Brain microvascular endothelial cell (primary cell): ENCODE data around the gene TMEM178A.

Source experiments
- DNase-seq: peaks from one replicate; pipeline ENCODE4 v3.0.0-alpha.2; 2020
- H3K27ac ChIP-seq: fragments of 250-450 bp; sonication (Bioruptor Pico); 2 replicates; pipeline ENCODE4 v1.5.1; 2020; ENCODE audit warnings: mild to moderate bottlenecking, moderate library complexity
- H3K27me3 ChIP-seq: fragments of 250-450 bp; sonication (Bioruptor Pico); replicated peaks from 2 replicates; pipeline ENCODE4 v1.5.1; 2020; ENCODE audit warnings: mild to moderate bottlenecking
- H3K36me3 ChIP-seq: fragments of 250-450 bp; sonication (Bioruptor Pico); replicated peaks from 2 replicates; pipeline ENCODE4 v1.5.1; 2020; ENCODE audit warnings: mild to moderate bottlenecking
- H3K4me3 ChIP-seq: 2 replicates; pipeline ENCODE4 v1.5.1; 2011; ENCODE audit warnings: low read depth, mild to moderate bottlenecking, control low read depth, low read length, moderate library complexity
- in situ Hi-C: cut with HindIII; loops from 2 replicates; pipeline ENCODE4 v1.10.0; 2017; ENCODE audit warnings: low sequenced_read_pairs, low pct_ligation_motif_present
- TF ChIP-seq, protein P1 (sequence below): IDR thresholded peaks from 2 replicates; pipeline ENCODE4 v1.5.1; 2011; ENCODE audit warnings: low read depth, mild to moderate bottlenecking, moderate library complexity, low read length, control low read depth, inconsistent platforms; ENCODE audit errors: missing control alignments

Gene TMEM178A

DNA sequence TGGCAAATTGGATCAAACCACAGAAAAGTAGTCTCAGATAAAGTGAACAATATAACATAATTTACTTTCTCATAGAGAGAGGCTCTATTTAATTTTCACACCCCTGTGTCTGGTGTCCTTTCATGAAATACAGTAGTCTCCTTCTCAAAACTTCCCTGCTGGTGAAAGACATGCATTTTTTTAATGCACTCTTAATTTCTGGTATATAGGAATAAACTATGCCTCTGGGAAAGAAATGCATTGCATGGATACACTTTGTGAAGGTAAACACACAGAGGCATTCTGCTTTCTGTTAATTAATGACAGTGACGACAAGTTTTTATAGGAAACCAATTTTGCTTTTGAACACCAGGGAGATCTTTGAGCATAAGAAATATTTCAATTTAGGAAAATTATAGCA is 24.1 kb upstream of the TMEM178A start:
- in situ Hi-C loops, result no loop called here
- DNase-seq, result no peak
- Histone ChIP-seq H3K4me3 (no peak overlapping the region), H3K27me3 (no peaks in the 10 kb centered on the region), H3K36me3 (no peaks in the 10 kb centered on the region), H3K27ac (no peak overlapping the region)
- TF ChIP-seq, protein P1, sequence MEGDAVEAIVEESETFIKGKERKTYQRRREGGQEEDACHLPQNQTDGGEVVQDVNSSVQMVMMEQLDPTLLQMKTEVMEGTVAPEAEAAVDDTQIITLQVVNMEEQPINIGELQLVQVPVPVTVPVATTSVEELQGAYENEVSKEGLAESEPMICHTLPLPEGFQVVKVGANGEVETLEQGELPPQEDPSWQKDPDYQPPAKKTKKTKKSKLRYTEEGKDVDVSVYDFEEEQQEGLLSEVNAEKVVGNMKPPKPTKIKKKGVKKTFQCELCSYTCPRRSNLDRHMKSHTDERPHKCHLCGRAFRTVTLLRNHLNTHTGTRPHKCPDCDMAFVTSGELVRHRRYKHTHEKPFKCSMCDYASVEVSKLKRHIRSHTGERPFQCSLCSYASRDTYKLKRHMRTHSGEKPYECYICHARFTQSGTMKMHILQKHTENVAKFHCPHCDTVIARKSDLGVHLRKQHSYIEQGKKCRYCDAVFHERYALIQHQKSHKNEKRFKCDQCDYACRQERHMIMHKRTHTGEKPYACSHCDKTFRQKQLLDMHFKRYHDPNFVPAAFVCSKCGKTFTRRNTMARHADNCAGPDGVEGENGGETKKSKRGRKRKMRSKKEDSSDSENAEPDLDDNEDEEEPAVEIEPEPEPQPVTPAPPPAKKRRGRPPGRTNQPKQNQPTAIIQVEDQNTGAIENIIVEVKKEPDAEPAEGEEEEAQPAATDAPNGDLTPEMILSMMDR, result no peak

DNA sequence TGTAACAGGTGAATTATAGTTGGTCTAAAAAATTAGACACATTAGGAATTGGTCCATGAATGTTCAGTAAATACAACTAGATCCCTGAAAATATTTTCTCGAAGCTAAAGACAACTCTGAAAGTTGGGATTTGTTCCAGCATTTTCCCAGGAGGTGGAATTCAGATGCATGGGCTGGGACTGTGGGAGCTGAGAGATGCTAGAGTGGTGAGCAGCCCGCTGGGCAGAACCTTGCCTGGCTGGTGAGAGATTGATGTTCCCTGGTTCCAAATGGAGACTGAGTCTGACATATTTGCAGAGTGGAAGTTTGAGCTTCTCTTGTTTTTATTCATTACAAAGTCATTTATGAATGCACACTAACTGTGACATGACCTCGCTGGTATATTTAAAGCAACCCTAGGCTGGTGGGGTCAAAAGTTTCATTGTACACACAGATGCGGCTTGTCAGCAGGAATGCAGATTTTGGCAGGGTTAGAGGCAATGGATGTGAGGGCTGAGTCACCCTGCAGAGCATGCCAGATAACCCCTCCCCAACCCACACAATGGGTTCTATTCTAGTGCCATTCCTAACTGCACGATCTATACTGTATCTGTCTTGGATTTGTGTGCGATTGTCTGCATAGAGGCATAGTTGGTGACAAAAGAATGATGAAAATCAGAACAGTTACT is 23.5 kb upstream of the TMEM178A start:
- Histone ChIP-seq H3K36me3 (no peaks in the 10 kb centered on the region), H3K4me3 (no peak overlapping the region), H3K27ac (peak overlapping the region; percentile 38), H3K27me3 (no peaks in the 10 kb centered on the region)
- in situ Hi-C loops, result no loop called here
- TF ChIP-seq, protein P1, result no peak
- DNase-seq, result peak; percentile 84

DNA sequence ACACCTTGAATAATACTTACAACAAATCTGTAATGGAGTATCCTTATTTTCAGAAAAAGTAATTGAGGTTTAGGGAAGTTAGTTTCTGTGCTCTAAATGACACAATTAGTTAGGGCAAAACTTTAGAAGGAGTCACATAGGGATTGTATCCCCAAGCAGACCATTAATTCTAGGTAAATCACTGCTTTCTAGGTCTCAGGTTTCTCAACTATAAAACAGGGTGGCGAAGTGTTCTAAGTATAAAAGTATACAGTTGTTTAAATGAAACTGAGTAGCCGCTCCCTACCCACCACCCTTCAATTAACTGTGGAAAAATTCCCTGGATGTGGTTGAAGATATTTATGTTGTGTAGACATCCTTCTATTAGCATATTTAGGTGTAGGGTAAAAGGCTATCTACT is 19.9 kb upstream of the TMEM178A start:
- Histone ChIP-seq H3K27ac (no peak overlapping the region), H3K4me3 (no peak overlapping the region), H3K36me3 (no peaks in the 10 kb centered on the region), H3K27me3 (no peaks in the 10 kb centered on the region)
- in situ Hi-C loops, result no loop called here
- TF ChIP-seq, protein P1, result no peak
- no peak for DNase-seq

DNA sequence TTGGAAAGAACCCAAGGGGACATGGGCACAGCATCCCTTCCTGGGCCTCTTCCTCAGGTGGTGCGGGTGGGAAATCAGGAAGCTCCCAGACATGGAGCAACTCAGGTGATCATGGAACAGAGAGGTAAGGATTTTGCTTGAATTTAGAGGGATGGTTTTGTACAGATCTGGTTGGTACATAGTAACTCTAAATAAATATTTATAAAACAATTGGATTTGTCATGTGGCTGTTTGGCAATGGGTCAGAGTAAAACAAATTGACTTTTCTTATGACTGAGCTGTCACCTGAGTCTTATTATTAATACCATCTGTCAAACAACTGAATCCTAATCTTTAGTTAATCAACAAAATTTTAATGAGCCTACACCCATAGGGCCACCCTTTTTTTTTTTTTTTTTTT is 19.4 kb upstream of the TMEM178A start:
- no peaks in the 10 kb centered on the region for H3K36me3 ChIP-seq
- DNase-seq, result no peak
- in situ Hi-C loops, result no loop called here
- TF ChIP-seq, protein P1, result no peak
- no peak overlapping the region for H3K27ac ChIP-seq
- no peak overlapping the region for H3K4me3 ChIP-seq
- no peaks in the 10 kb centered on the region for H3K27me3 ChIP-seq

DNA sequence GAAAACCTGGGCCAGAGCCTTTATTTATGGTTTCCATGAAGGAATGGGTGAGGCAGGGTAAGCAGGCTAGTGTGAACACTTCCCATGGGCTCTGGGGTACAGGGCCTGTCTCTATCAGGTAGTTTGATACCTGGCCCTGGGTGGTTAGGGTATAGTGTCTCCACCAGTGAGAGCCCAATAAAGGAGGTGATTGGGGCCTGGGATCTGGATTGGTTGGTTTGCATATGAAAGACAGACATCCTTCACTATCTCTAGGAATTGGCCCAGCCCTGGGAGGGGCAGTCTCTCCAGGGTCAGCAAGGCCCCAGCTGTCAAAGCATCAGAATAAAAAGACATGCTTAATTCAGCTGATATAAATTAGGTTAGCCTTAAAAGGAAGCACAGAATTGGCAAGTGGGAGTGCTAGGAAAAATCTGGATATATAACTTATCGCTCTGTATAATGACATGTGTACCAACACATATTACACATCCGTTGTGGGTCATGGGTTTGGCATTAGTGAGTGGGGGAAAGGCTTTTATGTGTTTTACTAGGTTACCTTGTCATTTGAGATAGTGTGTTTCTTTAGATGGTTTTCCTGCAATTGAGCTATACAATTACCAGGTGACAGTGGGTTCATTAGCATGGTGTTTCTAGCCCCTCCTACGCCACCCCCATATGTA is 18.5 kb upstream of the TMEM178A start:
- Histone ChIP-seq H3K36me3 (no peaks in the 10 kb centered on the region), H3K27ac (no peak overlapping the region), H3K4me3 (no peak overlapping the region), H3K27me3 (no peaks in the 10 kb centered on the region)
- DNase-seq, result no peak
- TF ChIP-seq, protein P1, result no peak
- in situ Hi-C loops, result no loop called here

DNA sequence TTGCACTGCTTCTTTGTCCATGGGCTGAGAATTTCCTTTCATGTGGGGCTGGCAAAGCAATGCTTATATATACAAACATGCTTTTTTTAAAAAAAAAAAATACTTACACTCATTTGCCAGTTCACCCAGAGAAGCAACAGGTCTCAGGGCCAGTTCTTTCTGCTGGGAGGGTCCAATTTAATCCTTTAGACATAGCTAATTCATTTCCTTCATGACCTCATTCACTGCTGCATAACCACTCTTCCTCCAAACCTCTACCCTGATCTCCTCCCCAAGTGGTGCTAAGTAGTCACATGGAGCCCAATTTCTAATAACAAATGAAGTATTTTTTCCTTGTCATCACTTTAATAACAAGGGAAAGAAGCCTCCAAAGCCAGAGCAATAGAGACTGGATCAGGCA is 17.1 kb upstream of the TMEM178A start:
- Histone ChIP-seq H3K4me3 (no peak overlapping the region), H3K27ac (no peak overlapping the region), H3K27me3 (no peaks in the 10 kb centered on the region), H3K36me3 (no peaks in the 10 kb centered on the region)
- no peak for DNase-seq
- TF ChIP-seq, protein P1, result no peak
- in situ Hi-C loops, result no loop called here
